ENCODE measurements around the gene FBXL14.

DNA sequence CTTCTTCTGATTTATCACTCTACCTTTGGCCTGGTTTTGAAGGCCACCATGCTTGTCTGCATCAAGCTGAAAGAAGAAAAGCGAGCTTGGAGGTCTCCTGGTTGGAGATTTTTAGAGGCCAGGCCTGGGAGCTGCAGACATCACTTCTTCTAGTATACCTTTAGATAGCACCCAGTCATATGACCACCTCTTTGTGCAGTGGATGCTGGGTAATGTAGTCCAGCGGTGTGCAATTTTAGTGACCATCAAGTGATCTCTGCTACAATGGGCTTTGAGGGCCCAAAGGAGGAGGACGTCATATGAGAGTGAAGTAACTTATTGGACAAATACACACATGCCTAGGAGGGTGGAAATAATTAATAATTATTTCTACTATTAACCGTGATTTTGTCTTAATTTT is 19.5 kb upstream of the FBXL14 start:
- TF ChIP-seq, protein P1, sequence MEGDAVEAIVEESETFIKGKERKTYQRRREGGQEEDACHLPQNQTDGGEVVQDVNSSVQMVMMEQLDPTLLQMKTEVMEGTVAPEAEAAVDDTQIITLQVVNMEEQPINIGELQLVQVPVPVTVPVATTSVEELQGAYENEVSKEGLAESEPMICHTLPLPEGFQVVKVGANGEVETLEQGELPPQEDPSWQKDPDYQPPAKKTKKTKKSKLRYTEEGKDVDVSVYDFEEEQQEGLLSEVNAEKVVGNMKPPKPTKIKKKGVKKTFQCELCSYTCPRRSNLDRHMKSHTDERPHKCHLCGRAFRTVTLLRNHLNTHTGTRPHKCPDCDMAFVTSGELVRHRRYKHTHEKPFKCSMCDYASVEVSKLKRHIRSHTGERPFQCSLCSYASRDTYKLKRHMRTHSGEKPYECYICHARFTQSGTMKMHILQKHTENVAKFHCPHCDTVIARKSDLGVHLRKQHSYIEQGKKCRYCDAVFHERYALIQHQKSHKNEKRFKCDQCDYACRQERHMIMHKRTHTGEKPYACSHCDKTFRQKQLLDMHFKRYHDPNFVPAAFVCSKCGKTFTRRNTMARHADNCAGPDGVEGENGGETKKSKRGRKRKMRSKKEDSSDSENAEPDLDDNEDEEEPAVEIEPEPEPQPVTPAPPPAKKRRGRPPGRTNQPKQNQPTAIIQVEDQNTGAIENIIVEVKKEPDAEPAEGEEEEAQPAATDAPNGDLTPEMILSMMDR (IDR thresholded peaks at IDR 0.05; ENCODE audit: low read depth, low read length): no peak
- no peak for TF ChIP-seq MYC (IDR thresholded peaks at IDR 0.05; ENCODE audit: low read depth, low read length)
- no peak for TF ChIP-seq POLR2A (IDR thresholded peaks at IDR 0.05; ENCODE audit: extremely low read depth, insufficient read length)
- TF ChIP-seq MAX (IDR thresholded peaks at IDR 0.05; ENCODE audit: low read depth, low read length): no peak
